K562 (cell line): ENCODE measurements around the gene PDZK1IP1. TPM values are rescaled to one million over a fixed set of nuclear protein-coding genes. Genes with fewer than 3 reads are reported as not detected.

Experiments used
- BRD4 ChIP-seq: fragments of 200-600 bp; sonication (generic); IDR thresholded peaks from 2 replicates; pipeline ENCODE4 v1.6.1; 2017; ENCODE audit warnings: inconsistent platforms
- C11orf30 ChIP-seq: fragments of 450-650 bp; IDR thresholded peaks from 2 replicates; pipeline ENCODE4 v1.6.1; 2016; ENCODE audit warnings: low read depth, mild to moderate bottlenecking
- FIP1L1 ChIP-seq: fragments of 200-400 bp; formaldehyde crosslinking; IDR thresholded peaks from 2 replicates; pipeline ENCODE4 v1.6.1; 2018; ENCODE audit warnings: mild to moderate bottlenecking, low read depth, low read length; ENCODE audit not compliant: poor library complexity, severe bottlenecking
- GABPB2 ChIP-seq: fragments of 250-450 bp; sonication (Bioruptor Pico); conservative IDR thresholded peaks from 2 replicates; pipeline ENCODE4 v1.5.1; 2021; ENCODE audit warnings: mild to moderate bottlenecking
- HMGXB4 ChIP-seq: sonication (generic); formaldehyde crosslinking; IDR thresholded peaks from 2 replicates; pipeline ENCODE4 v1.8.1; 2023; ENCODE audit warnings: mild to moderate bottlenecking, missing genetic modification reagents
- LCOR ChIP-seq: sonication (generic); formaldehyde crosslinking; IDR thresholded peaks from 2 replicates; pipeline ENCODE4 v1.8.0; 2022; ENCODE audit warnings: mild to moderate bottlenecking, missing genetic modification reagents
- MAFG ChIP-seq: fragments of 450-650 bp; conservative IDR thresholded peaks from 2 replicates; pipeline ENCODE4 v1.6.1; 2016; ENCODE audit warnings: missing genetic modification characterization, missing compliant biosample characterization
- MEF2D ChIP-seq: conservative IDR thresholded peaks from 2 replicates; pipeline ENCODE4 v1.6.1; 2016; ENCODE audit warnings: low read depth, missing genetic modification characterization, missing compliant biosample characterization
- NFXL1 ChIP-seq: fragments of 450-650 bp; formaldehyde crosslinking; IDR thresholded peaks from 2 replicates; pipeline ENCODE4 v1.4.0; 2021; ENCODE audit warnings: mild to moderate bottlenecking
- NRF1 ChIP-seq, 2 experiments: fragments of 450-650 bp; IDR thresholded peaks in 1 of 2; conservative IDR thresholded peaks in 1 of 2; 2 replicates each; pipeline ENCODE4 v1.6.1; 2014; ENCODE audit warnings: mild to moderate bottlenecking in 2 of 2
- PTRF ChIP-seq: fragments of 450-650 bp; IDR thresholded peaks from 2 replicates; pipeline ENCODE4 v1.6.1; 2016; ENCODE audit warnings: mild to moderate bottlenecking, missing genetic modification characterization, missing compliant biosample characterization
- RBM17 ChIP-seq: fragments of 200-400 bp; formaldehyde crosslinking; IDR thresholded peaks from 2 replicates; pipeline ENCODE4 v1.6.1; 2017; ENCODE audit warnings: low read depth, mild to moderate bottlenecking, low read length, borderline replicate concordance
- RBM34 ChIP-seq: fragments of 200-400 bp; formaldehyde crosslinking; IDR thresholded peaks from 2 replicates; pipeline ENCODE4 v1.6.1; 2018; ENCODE audit warnings: low read length, borderline replicate concordance; ENCODE audit not compliant: insufficient read depth
- RCOR1 ChIP-seq, 2 experiments: IDR thresholded peaks; 2 replicates each; pipeline ENCODE4 v1.6.1; 2012; ENCODE audit warnings: low read depth in 2 of 2, low read length in 2 of 2, borderline replicate concordance in 1 of 2, improper control_type of control experiment in 1 of 2
- SRSF7 ChIP-seq: fragments of 200-400 bp; formaldehyde crosslinking; optimal IDR thresholded peaks from 2 replicates; pipeline ENCODE3; 2017; ENCODE audit warnings: mild to moderate bottlenecking, low read depth, low read length
- STAT5B ChIP-seq: fragments of 250-450 bp; sonication (Bioruptor Pico); IDR thresholded peaks from 2 replicates; pipeline ENCODE4 v1.8.0; 2021; ENCODE audit warnings: mild to moderate bottlenecking, inconsistent platforms
- TSC22D4 ChIP-seq: fragments of 450-650 bp; IDR thresholded peaks from 2 replicates; pipeline ENCODE4 v1.6.1; 2016; ENCODE audit warnings: missing genetic modification characterization, missing biosample characterization, control low read depth
- U2AF1 ChIP-seq: fragments of 200-400 bp; formaldehyde crosslinking; optimal IDR thresholded peaks from 2 replicates; pipeline ENCODE3; 2017; ENCODE audit warnings: mild to moderate bottlenecking, low read depth, low read length, moderate library complexity
- U2AF2 ChIP-seq: fragments of 200-400 bp; formaldehyde crosslinking; optimal IDR thresholded peaks from 2 replicates; pipeline ENCODE3; 2017; ENCODE audit warnings: low read depth, mild to moderate bottlenecking, low read length
- ZNF175 ChIP-seq: fragments of 200-800 bp; sonication (Bioruptor generic); IDR thresholded peaks from 2 replicates; pipeline ENCODE4 v1.6.1; 2016; ENCODE audit warnings: low read depth, mild to moderate bottlenecking, missing genetic modification characterization, missing compliant biosample characterization
- ZNF3 ChIP-seq: fragments of 250-450 bp; sonication (Bioruptor Pico); IDR thresholded peaks from 2 replicates; pipeline ENCODE4 v1.5.0; 2021; ENCODE audit warnings: mild to moderate bottlenecking, moderate library complexity
- ZNF644 ChIP-seq: fragments of 200-800 bp; sonication (Bioruptor generic); IDR thresholded peaks from 2 replicates; pipeline ENCODE4 v1.6.1; 2016; ENCODE audit warnings: low read depth, missing genetic modification characterization, missing compliant biosample characterization
- ZNF717 ChIP-seq: fragments of 250-450 bp; sonication (Bioruptor Pico); IDR thresholded peaks from 2 replicates; pipeline ENCODE4 v1.5.0; 2021
- ZNF76 ChIP-seq: fragments of 250-450 bp; sonication (Bioruptor Pico); IDR thresholded peaks from 2 replicates; pipeline ENCODE4 v1.4.0; 2020; ENCODE audit warnings: mild to moderate bottlenecking, moderate library complexity, borderline replicate concordance
- ZNF79 ChIP-seq: fragments of 250-450 bp; sonication (Bioruptor Pico); IDR thresholded peaks from 2 replicates; pipeline ENCODE4 v1.4.0; 2020; ENCODE audit warnings: low read depth, mild to moderate bottlenecking, moderate library complexity
- polyA plus RNA-seq, 8 experiments: library from polyadenylated mRNA; depleted of rRNA in 4 of 8; stranded (reverse) in 5 of 8; unstranded in 3 of 8; fragments of >200 nt; fragmentation: Nextera tagmentation in 2 of 8; fragmentation: Illumina TruSeq in 1 of 8; extraction: Ambion mirVana in 2 of 8; extraction: Trizol in 1 of 8; gene quantifications; 2 replicates each; pipeline versions ENCODE4 v1.2.1 to v1.2.3, GENCODE V29; 2011 to 2014; ENCODE audit warnings: inconsistent platforms in 1 of 8, missing spikeins in 1 of 8
- total RNA-seq, 7 experiments: library from RNA; depleted of rRNA in 6 of 7; stranded (reverse); fragments of >200 nt in 6 of 7; fragmentation: Illumina TruSeq in 2 of 7; extraction: Trizol in 2 of 7; gene quantifications; 2 replicates each; pipeline versions ENCODE4 v1.2.1 to v1.2.3, GENCODE V29; 2011 to 2021; ENCODE audit warnings: low replicate concordance in 1 of 7
- TF ChIP-seq, protein P1 (sequence below): fragments of 450-650 bp; formaldehyde crosslinking; IDR thresholded peaks from 2 replicates; pipeline ENCODE4 v1.4.0; 2020; ENCODE audit warnings: mild to moderate bottlenecking, moderate library complexity

The PDZK1IP1 gene
- total and polyA plus RNA-seq, 9 of the 15 experiments (the other 6 are each of a cell fraction or from before 2014, with no cell fraction given) = 0.17 to 0.68 (median 0.53) TPM; not detected in 2

DNA sequence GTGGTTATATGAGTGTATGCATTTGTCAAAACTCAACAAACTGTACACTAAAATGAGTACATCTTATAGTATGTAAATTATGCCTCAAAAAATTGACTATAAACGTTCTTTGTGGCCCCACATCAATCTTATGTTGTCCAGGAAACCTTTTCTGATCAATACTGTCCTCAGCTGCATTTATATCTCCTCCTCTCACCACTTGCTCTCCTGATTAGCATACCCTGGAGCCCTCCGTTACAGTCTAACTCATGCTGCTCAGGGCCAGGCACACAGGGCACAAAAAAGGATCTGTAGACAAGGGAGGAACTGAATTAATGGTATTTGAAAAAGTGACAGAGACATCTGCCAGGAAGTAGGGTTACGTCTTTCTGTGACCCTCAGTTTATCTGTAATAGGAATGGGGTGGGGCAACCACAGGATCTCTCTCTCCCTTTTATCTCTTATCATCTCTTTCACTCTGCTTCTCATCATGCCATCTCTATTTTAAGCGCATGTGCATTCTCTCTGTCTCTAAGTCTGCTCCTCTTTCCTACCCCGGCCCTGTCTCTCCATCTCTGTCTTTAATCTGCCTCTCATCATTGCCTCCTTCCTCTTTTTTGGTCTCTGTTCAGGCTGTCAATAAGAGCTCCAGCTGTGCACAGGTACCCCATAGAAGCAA, 49.2 kb upstream of the PDZK1IP1 start (continued):
- TF ChIP-seq ZNF3 (CRISPR knock-in tag) (no peak), STAT5B (CRISPR knock-in tag) (no peak), ZNF717 (CRISPR knock-in tag) (no peak), NFXL1 (CRISPR knock-in tag) (no peak), U2AF2 (no peak), ZNF175 (CRISPR knock-in tag) (no peak), MAFG (tag) (no peak), RCOR1 (IDR thresholded peaks at IDR 0.05; ENCODE audit: borderline replicate concordance in 1 of 2, low read depth in 2 of 2, low read length in 2 of 2) (peak in 1 of 2 experiments; percentile 86; a peak in 2 of 4 replicates), C11orf30 (no peak), LCOR (CRISPR knock-in tag) (no peak), ZNF644 (tag) (no peak), HMGXB4 (CRISPR knock-in tag) (no peak), U2AF1 (no peak), SRSF7 (no peak), NRF1 (conservative IDR thresholded peaks at IDR 0.05 in 1 of 2, IDR thresholded peaks at IDR 0.05 in 1 of 2) (peak in 1 of 2 experiments; percentile 20; a peak in 1 of 4 replicates), TSC22D4 (tag) (no peak), ZNF76 (no peak), MEF2D (no peak), ZNF79 (CRISPR knock-in tag) (no peak), BRD4 (no peak), FIP1L1 (no peak), RBM34 (no peak), GABPB2 (CRISPR knock-in tag) (no peak), PTRF (tag) (no peak), RBM17 (no peak)
- TF ChIP-seq, protein P1, sequence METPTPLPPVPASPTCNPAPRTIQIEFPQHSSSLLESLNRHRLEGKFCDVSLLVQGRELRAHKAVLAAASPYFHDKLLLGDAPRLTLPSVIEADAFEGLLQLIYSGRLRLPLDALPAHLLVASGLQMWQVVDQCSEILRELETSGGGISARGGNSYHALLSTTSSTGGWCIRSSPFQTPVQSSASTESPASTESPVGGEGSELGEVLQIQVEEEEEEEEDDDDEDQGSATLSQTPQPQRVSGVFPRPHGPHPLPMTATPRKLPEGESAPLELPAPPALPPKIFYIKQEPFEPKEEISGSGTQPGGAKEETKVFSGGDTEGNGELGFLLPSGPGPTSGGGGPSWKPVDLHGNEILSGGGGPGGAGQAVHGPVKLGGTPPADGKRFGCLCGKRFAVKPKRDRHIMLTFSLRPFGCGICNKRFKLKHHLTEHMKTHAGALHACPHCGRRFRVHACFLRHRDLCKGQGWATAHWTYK (CRISPR knock-in tag) = no peak
